Heart right ventricle (tissue), 16 donors: ENCODE data around the gene GPRC5A. TPM values are rescaled to one million over a fixed set of nuclear protein-coding genes. Genes with fewer than 3 reads are reported as not detected.

Experiments
- ATAC-seq, 8 donors: fragments of 200-7000 bp; cut with Tn5 transposase; one replicate each; pipeline ENCODE4 v1.9.1; 2020; ENCODE audit warnings: mild to moderate bottlenecking in 8 of 8, moderate library complexity in 8 of 8, moderate number of reproducible peaks in 1 of 8
- DNase-seq, 2 donors: peaks; one replicate each; pipeline ENCODE4 v3.0.0-alpha.2; 2020
- H3K27ac ChIP-seq, 10 donors: fragments of 200-600 bp; sonication (generic) in 2 of 10; one replicate each; pipeline versions ENCODE4 v1.5.0 to v1.8.0; 2020 to 2022; ENCODE audit warnings: mild to moderate bottlenecking in 3 of 10
- H3K27me3 ChIP-seq, 7 donors: fragments of 200-600 bp; one replicate each; pipeline ENCODE4 v1.8.0; 2021 to 2022; ENCODE audit warnings: mild to moderate bottlenecking in 2 of 7
- H3K36me3 ChIP-seq, 9 donors: fragments of 200-600 bp; sonication (generic) in 1 of 9; one replicate each; pipeline versions ENCODE4 v1.5.0 to v1.8.0; 2020 to 2022; ENCODE audit warnings: mild to moderate bottlenecking in 2 of 9
- H3K4me1 ChIP-seq, 9 donors: fragments of 200-600 bp; sonication (generic) in 1 of 9; one replicate each; pipeline versions ENCODE4 v1.5.0 to v1.8.0; 2020 to 2022; ENCODE audit warnings: mild to moderate bottlenecking in 4 of 9
- H3K4me3 ChIP-seq, 10 donors: fragments of 200-600 bp; sonication (generic) in 2 of 10; one replicate each; pipeline versions ENCODE4 v1.5.0 to v1.8.0; 2020 to 2022; ENCODE audit warnings: mild to moderate bottlenecking in 7 of 10, moderate library complexity in 2 of 10
- H3K9me3 ChIP-seq, 11 donors: fragments of 200-600 bp in 10 of 11; sonication (generic) in 2 of 11; one replicate each; pipeline versions ENCODE4 v1.5.0 to v1.8.0; 2013 to 2022; ENCODE audit warnings: mild to moderate bottlenecking in 2 of 11, control low read depth in 1 of 11, moderate library complexity in 1 of 11
- WGBS, 2 donors: extraction: QIAGEN DNeasy Blood & Tissue Kit; methylation state at CpG; one replicate each; pipeline ENCODE4 v1.1.7; 2013; ENCODE audit warnings: inconsistent platforms in 1 of 2; 5-methylcytosine and 5-hydroxymethylcytosine counted together
- intact Hi-C, 10 donors: fragments of 100-400 bp; cut with DNase I; formaldehyde crosslinking; loops; one replicate each; pipeline versions ENCODE4 v1.11.1 to v1.14.2; 2022
- polyA plus RNA-seq, 2 donors: library from polyadenylated mRNA; stranded (reverse); fragments of 200-250 nt; gene quantifications; one replicate each; pipeline ENCODE4 v1.2.3, GENCODE V29; 2013
- total RNA-seq, 10 donors: library from RNA; stranded (reverse); fragmentation: NEBNext Ultra II Directional in 3 of 10; extraction: Animal tissue kit (Norgen Biotek cat#: 25700) in 3 of 10; gene quantifications; one replicate each; pipeline versions ENCODE4 v1.2.1 to v1.2.4, GENCODE V29; 2021 to 2023
- TF ChIP-seq, protein P1 (sequence below), 9 donors: fragments of 200-600 bp; sonication (generic) in 2 of 9; IDR thresholded peaks; one replicate each; pipeline versions ENCODE4 v1.5.0 to v1.8.0; 2021 to 2022; ENCODE audit warnings: antibody characterized with exemption in 9 of 9, mild to moderate bottlenecking in 5 of 9, moderate library complexity in 1 of 9
- donor health status: Arrhythmogenic right ventricular cardiomyopathy.
- donor health status: ischemic (EF 13 %, LVEDD 7.1; RV severe dilation, severe dysfunction).
- donor health status: healthy with polysubstance abuse.
- donor health status: DM: no; HTN: yes; CAD: no.
- donor health status: DM: no; HTN: no; CAD: no.
- donor health status: ischemic (EF 25% LVEDD 6.9; RV normal size, moderate dysfunction).
- donor health status: ischemic (EF 25% LVEDD 5.7; RV mildly dilated, moderate dysfunction).
- donor health status: healthy.
- donor health status: DM: yes; HTN: yes; CAD: no.
- donor health status: Ischemic cardiomyopathy.
- donor health status: ischemic (EF 35%, LVEDD 5.7; RV mildly dilated, moderate dysfunction).
- donor health status: nonischemic (EF 11% LVEDD 7.7; RV severe dilation, severe dysfunction).
- donor health status: DM: yes; HTN: yes; CAD: no.
- donor health status: PGD.
- donor health status: ischemic (EF 29% LVEDD 5.4; RV normal size, mild dysfunction).
- donor health status: nonischemic (EF 23%, LVEDD 6.1; RV moderate dilation, normal function).

GPRC5A gene
- total and polyA plus RNA-seq, 12 donors, result 0.26 to 4.5 (median 0.88) TPM

DNA sequence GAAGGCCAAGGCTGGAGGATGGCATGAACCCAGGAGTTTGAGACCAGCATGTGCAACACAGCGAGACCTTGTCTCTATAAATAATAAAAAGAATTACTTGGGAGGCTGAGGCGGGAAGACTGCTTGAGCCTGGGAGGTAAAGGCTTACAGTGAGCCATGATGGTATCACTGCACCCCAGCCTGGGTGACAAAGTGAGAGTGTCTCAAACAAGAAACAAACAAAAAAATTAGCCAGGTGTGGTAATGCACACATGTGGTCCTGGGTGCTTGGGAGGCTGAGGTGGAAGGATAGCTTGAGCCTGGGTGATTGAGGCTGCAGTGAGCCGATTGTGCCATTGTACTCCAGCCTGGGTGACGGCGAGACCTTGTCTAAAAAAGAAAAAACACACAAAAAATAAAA, 1.7 kb upstream of the GPRC5A start:
- DNase-seq (no peak), ATAC-seq (no peak)
- intact Hi-C loops, result no loop called here
- Histone ChIP-seq H3K4me1 (peaks cover 0 to 19% (median 12%) of the 10 kb centered on the region in 9 donors), H3K36me3 (no peaks in the 10 kb centered on the region), H3K4me3 (no peak overlapping the region), H3K27ac (no peak overlapping the region), H3K9me3 (no peaks in the 10 kb centered on the region), H3K27me3 (peaks cover 0 to 49% (median 31%) of the 10 kb centered on the region in 7 donors)
- 91 to 94% methylated on average over 5 of the region's 5 CpGs for WGBS, 2 donors
- TF ChIP-seq, protein P1, sequence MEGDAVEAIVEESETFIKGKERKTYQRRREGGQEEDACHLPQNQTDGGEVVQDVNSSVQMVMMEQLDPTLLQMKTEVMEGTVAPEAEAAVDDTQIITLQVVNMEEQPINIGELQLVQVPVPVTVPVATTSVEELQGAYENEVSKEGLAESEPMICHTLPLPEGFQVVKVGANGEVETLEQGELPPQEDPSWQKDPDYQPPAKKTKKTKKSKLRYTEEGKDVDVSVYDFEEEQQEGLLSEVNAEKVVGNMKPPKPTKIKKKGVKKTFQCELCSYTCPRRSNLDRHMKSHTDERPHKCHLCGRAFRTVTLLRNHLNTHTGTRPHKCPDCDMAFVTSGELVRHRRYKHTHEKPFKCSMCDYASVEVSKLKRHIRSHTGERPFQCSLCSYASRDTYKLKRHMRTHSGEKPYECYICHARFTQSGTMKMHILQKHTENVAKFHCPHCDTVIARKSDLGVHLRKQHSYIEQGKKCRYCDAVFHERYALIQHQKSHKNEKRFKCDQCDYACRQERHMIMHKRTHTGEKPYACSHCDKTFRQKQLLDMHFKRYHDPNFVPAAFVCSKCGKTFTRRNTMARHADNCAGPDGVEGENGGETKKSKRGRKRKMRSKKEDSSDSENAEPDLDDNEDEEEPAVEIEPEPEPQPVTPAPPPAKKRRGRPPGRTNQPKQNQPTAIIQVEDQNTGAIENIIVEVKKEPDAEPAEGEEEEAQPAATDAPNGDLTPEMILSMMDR (IDR thresholded peaks at IDR 0.05), result no peak

DNA sequence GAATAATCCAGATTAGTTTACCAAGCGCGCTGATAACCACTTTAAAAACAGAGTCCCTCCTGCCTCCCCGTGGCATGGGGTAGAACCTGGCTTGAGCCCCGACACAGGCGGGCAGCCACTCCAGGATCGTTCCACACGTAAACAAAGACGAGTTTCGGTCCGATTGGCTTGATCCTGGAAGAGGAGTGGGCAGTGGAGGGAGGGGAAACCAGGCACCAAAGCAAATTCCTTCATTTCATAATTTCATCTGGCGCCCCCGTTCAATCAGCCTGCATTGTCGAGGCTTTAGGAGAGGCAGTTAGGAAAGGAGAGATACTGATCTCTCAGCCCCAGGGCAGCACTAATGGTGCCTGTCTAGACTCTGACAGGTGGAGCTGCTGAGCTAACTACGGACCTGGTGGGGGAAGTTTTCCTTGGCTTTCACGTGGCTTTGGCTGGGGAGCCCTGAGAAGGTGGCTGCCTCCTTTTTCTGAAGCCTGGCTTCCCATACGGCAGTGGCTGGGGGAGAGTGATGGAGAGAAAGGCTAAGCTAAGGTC, 751 bp upstream of the GPRC5A start:
- H3K27ac ChIP-seq, result peak overlapping the region in 7 of 10 donors; percentile 10 to 69 (median 49)
- H3K9me3 ChIP-seq, result no peaks in the 10 kb centered on the region
- intact Hi-C loops, result no loop called here
- H3K36me3 ChIP-seq, result no peaks in the 10 kb centered on the region
- H3K27me3 ChIP-seq, result peaks cover 0 to 49% (median 31%) of the 10 kb centered on the region in 7 donors
- H3K4me3 ChIP-seq, result peak overlapping the region; percentile 21 to 63 (median 56)
- TF ChIP-seq, protein P1 (IDR thresholded peaks at IDR 0.05), result peak in 1 of 9 donors; percentile 7
- H3K4me1 ChIP-seq, result peaks cover 0 to 19% (median 12%) of the 10 kb centered on the region in 9 donors
- 12 to 16% methylated on average over 16 of the region's 16 CpGs for WGBS, 2 donors
- DNase-seq, result no peak
- peak; percentile 6 to 60 (median 46) for ATAC-seq

DNA sequence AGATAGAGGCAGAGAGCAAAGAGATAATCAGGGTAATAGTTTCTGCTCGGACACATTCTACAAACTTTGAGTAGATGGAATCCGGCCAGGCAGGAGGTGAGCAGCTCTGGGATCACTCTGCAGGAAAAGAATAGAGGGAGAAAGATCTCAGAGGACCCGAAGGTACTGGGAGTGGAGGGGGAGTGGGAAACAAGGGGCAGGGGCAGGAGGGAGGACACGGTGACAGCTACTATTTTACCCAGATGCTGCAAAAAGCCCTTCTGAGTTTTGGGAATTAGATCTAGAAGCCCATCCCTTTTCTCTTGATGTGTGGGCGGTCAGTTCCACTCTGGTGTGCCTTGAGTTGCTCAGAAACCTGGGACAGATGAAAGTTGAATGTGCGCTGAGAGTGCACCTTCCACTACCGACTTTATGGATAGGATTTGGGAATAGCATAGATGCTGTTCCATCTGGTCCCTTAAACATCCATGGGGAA, 556 bp downstream of the GPRC5A start:
- peak overlapping the region; percentile 21 to 63 (median 56) for H3K4me3 ChIP-seq
- H3K36me3 ChIP-seq, result no peaks in the 10 kb centered on the region
- H3K27me3 ChIP-seq, result peaks cover 0 to 49% (median 35%) of the 10 kb centered on the region in 7 donors
- no peaks in the 10 kb centered on the region for H3K9me3 ChIP-seq
- peaks cover 0 to 19% (median 12%) of the 10 kb centered on the region in 9 donors for H3K4me1 ChIP-seq
- no peak for DNase-seq
- WGBS, 2 donors, result 33 to 39% methylated on average over 7 of the region's 7 CpGs
- no peak for ATAC-seq
- intact Hi-C loops, result no loop called here
- peak overlapping the region in 5 of 10 donors; percentile 28 to 69 (median 49) for H3K27ac ChIP-seq
- TF ChIP-seq, protein P1 (IDR thresholded peaks at IDR 0.05), result no peak

DNA sequence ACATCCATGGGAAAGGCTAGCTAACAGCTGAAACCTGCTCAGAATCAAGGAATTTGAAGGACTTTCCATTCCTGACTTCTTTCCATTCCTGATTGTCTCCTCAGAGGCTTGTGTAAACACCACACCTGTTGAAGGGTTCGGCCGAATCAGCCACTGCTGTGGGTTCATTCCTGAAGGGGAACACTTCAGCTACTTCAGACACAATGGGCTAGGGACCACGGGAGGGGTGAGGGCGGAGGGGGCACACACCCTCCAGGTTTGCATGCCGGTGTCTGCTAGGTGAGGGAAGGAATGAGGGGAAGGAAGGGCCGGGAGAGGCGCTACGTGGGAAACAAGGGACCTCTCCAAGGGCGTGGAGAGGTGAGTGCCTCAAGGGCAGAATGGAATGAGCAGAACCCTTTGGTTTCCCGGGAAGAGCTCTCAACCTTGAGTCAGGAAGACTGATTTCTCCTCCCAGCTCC, 1.3 kb downstream of the GPRC5A start:
- peaks cover 0 to 49% (median 34%) of the 10 kb centered on the region in 7 donors for H3K27me3 ChIP-seq
- intact Hi-C loops, result no loop called here
- TF ChIP-seq, protein P1 (IDR thresholded peaks at IDR 0.05), result no peak
- no peaks in the 10 kb centered on the region for H3K36me3 ChIP-seq
- no peak overlapping the region for H3K27ac ChIP-seq
- peaks cover 0 to 19% (median 12%) of the 10 kb centered on the region in 9 donors for H3K4me1 ChIP-seq
- DNase-seq (no peak), ATAC-seq (no peak)
- no peaks in the 10 kb centered on the region for H3K9me3 ChIP-seq
- no peak overlapping the region for H3K4me3 ChIP-seq
- 62 to 67% methylated on average over 10 of the region's 10 CpGs for WGBS, 2 donors
